H1 (cell line): ENCODE measurements around the gene ARHGEF16. TPM values are rescaled to one million over a fixed set of nuclear protein-coding genes. Genes with fewer than 3 reads are reported as not detected.

ENCODE experiments used
- CTCF ChIA-PET: fragments of 300-600 bp; sonication (Branson Sonifier 250); formaldehyde crosslinking; loops from one replicate; lab custom pipeline; 2021; ENCODE audit not compliant: partially characterized antibody; lab: Charles Lee
- POLR2A ChIA-PET: fragments of 300-600 bp; sonication (Branson Sonifier 250); formaldehyde crosslinking; loops from one replicate; lab custom pipeline; 2021; ENCODE audit warnings: inconsistent platforms; ENCODE audit not compliant: partially characterized antibody; lab: Charles Lee
- DNase-seq, 2 experiments: peaks; one replicate each; pipeline versions ENCODE4 v3.0.0 to v3.0.0-alpha.2; 2010 to 2022; ENCODE audit warnings: low spot score in 2 of 2, low read depth in 1 of 2, mixed read lengths in 1 of 2
- FAIRE-seq: peaks from 2 replicates; lab custom pipeline; 2011; peaks lifted over from hg19 to GRCh38; lab: Jason Lieb, UNC
- H2AFZ ChIP-seq: 2 replicates; pipeline ENCODE4 v1.8.1; 2012; ENCODE audit warnings: low read length, inconsistent platforms
- H2AK5ac ChIP-seq: 2 replicates; pipeline ENCODE4 v1.6.1; 2013; ENCODE audit warnings: low read depth, low read length
- H2BK120ac ChIP-seq: replicated peaks from 2 replicates; pipeline ENCODE3; 2013; ENCODE audit warnings: low read depth, low read length, inconsistent platforms
- H2BK12ac ChIP-seq: 2 replicates; pipeline ENCODE4 v1.6.1; 2013; ENCODE audit warnings: low read depth, low read length
- H2BK15ac ChIP-seq: 2 replicates; pipeline ENCODE4 v1.6.1; 2013; ENCODE audit warnings: low read length
- H2BK20ac ChIP-seq: 2 replicates; pipeline ENCODE4 v1.6.1; 2013; ENCODE audit warnings: low read length
- H2BK5ac ChIP-seq: 2 replicates; pipeline ENCODE4 v1.6.1; 2013; ENCODE audit warnings: low read depth, low read length
- H3K14ac ChIP-seq: 2 replicates; pipeline ENCODE4 v1.6.1; 2013; ENCODE audit warnings: inconsistent platforms; ENCODE audit not compliant: insufficient read length
- H3K18ac ChIP-seq: 2 replicates; pipeline ENCODE4 v1.6.1; 2013; ENCODE audit warnings: low read length; ENCODE audit errors: extremely low read depth
- H3K23ac ChIP-seq: 2 replicates; pipeline ENCODE4 v1.6.1; 2013; ENCODE audit warnings: inconsistent platforms; ENCODE audit not compliant: insufficient read length
- H3K23me2 ChIP-seq: 2 replicates; pipeline ENCODE4 v1.6.1; 2013; ENCODE audit warnings: low read depth, low read length
- H3K27ac ChIP-seq: 2 replicates; pipeline ENCODE4 v1.6.1; 2011; ENCODE audit warnings: low read depth, low read length, inconsistent platforms
- H3K27me3 ChIP-seq, 4 experiments: replicated peaks in 1 of 4; 1 replicate in 1 of 4; 2 replicates in 3 of 4; pipeline versions ENCODE4 v1.6.1 to v1.8.1; 2011 to 2013; ENCODE audit warnings: low read length in 3 of 4, mild to moderate bottlenecking in 3 of 4, inconsistent platforms in 2 of 4, mixed read lengths in 2 of 4, moderate library complexity in 1 of 4; ENCODE audit not compliant: control insufficient read depth in 3 of 4, insufficient read depth in 3 of 4; ENCODE audit errors: extremely low read depth in 1 of 4
- H3K36me3 ChIP-seq, 4 experiments: 2 replicates each; pipeline versions ENCODE4 v1.6.1 to v1.8.1; 2011 to 2013; ENCODE audit warnings: mild to moderate bottlenecking in 4 of 4, low read length in 3 of 4, moderate library complexity in 2 of 4, control low read depth in 1 of 4, inconsistent platforms in 1 of 4; ENCODE audit not compliant: insufficient read depth in 4 of 4, control insufficient read depth in 2 of 4
- H3K4ac ChIP-seq: replicated peaks from 2 replicates; pipeline ENCODE3; 2013; ENCODE audit warnings: low read length, low read depth, mixed read lengths, inconsistent platforms; ENCODE audit not compliant: insufficient read length
- H3K4me1 ChIP-seq, 4 experiments: replicated peaks in 1 of 4; 1 replicate in 1 of 4; 2 replicates in 3 of 4; pipeline versions ENCODE4 v1.6.1 to v1.8.1; 2011 to 2013; ENCODE audit warnings: low read length in 3 of 4, inconsistent platforms in 2 of 4, mixed read lengths in 1 of 4; ENCODE audit not compliant: insufficient read depth in 4 of 4, control insufficient read depth in 3 of 4
- H3K4me2 ChIP-seq, 2 experiments: 2 replicates each; pipeline versions ENCODE4 v1.6.1 to v1.8.1; 2011 to 2013; ENCODE audit warnings: low read depth in 2 of 2, low read length in 2 of 2, control low read depth in 1 of 2, inconsistent platforms in 1 of 2, mild to moderate bottlenecking in 1 of 2; ENCODE audit not compliant: insufficient read depth in 1 of 2
- H3K4me3 ChIP-seq, 4 experiments: fragments of 200-600, 300-600 bp in 1 of 4; sonication (generic), shearing (Covaris generic), sonication (Bioruptor Twin) in 1 of 4; 2 replicates each; pipeline versions ENCODE4 v1.5.1 to v1.8.1; 2011 to 2016; ENCODE audit warnings: low read length in 4 of 4, low read depth in 3 of 4, control low read depth in 2 of 4, inconsistent platforms in 2 of 4, mild to moderate bottlenecking in 2 of 4, mixed read lengths in 1 of 4, moderate library complexity in 1 of 4; ENCODE audit not compliant: insufficient read depth in 2 of 4; ENCODE audit errors: extremely low read depth in 1 of 4
- H3K56ac ChIP-seq: replicated peaks from 2 replicates; pipeline ENCODE3; 2013; ENCODE audit warnings: low read depth, mild to moderate bottlenecking, mixed read lengths, low read length, inconsistent platforms; ENCODE audit not compliant: insufficient read length
- H3K79me1 ChIP-seq: 2 replicates; pipeline ENCODE4 v1.6.1; 2013; ENCODE audit warnings: low read depth, low read length, control low read depth
- H3K79me2 ChIP-seq, 2 experiments: 2 replicates each; pipeline versions ENCODE4 v1.6.1 to v1.8.1; 2012 to 2013; ENCODE audit warnings: low read length in 2 of 2, mild to moderate bottlenecking in 2 of 2, inconsistent platforms in 1 of 2; ENCODE audit not compliant: insufficient read depth in 2 of 2, control insufficient read depth in 1 of 2
- H3K9ac ChIP-seq, 4 experiments: replicated peaks in 1 of 4; 1 replicate in 1 of 4; 2 replicates in 3 of 4; pipeline versions ENCODE4 v1.6.1 to v1.8.1; 2011 to 2013; ENCODE audit warnings: low read depth in 3 of 4, low read length in 3 of 4, control low read depth in 2 of 4, mild to moderate bottlenecking in 2 of 4, moderate library complexity in 2 of 4, inconsistent platforms in 1 of 4; ENCODE audit errors: extremely low read depth in 1 of 4
- H3K9me3 ChIP-seq, 2 experiments: 2 replicates each; pipeline versions ENCODE4 v1.6.1 to v1.8.1; 2012 to 2013; ENCODE audit warnings: mild to moderate bottlenecking in 2 of 2, moderate library complexity in 2 of 2, control low read depth in 1 of 2, inconsistent platforms in 1 of 2, low read depth in 1 of 2, low read length in 1 of 2, mixed read lengths in 1 of 2; ENCODE audit not compliant: insufficient read depth in 2 of 2
- H4K20me1 ChIP-seq, 2 experiments: replicated peaks in 1 of 2; 2 replicates each; pipeline versions ENCODE3 to v1.8.1; 2011 to 2013; ENCODE audit warnings: inconsistent platforms in 2 of 2, low read length in 2 of 2, mild to moderate bottlenecking in 1 of 2; ENCODE audit not compliant: insufficient read depth in 2 of 2, control insufficient read depth in 1 of 2
- H4K5ac ChIP-seq: 2 replicates; pipeline ENCODE4 v1.6.1; 2013; ENCODE audit warnings: low read length, low read depth, mixed read lengths, inconsistent platforms; ENCODE audit not compliant: insufficient read length
- H4K8ac ChIP-seq: 2 replicates; pipeline ENCODE4 v1.8.0; 2013; ENCODE audit warnings: mild to moderate bottlenecking, moderate library complexity, low read length, inconsistent platforms; ENCODE audit not compliant: insufficient read depth; ENCODE audit errors: extremely low read depth
- H4K91ac ChIP-seq: replicated peaks from 2 replicates; pipeline ENCODE3; 2013; ENCODE audit warnings: low read length, mixed read lengths, inconsistent platforms; ENCODE audit not compliant: insufficient read length
- TAF1 ChIP-seq: IDR thresholded peaks from 2 replicates; pipeline ENCODE4 v1.6.1; 2011; ENCODE audit warnings: mild to moderate bottlenecking, low read depth, low read length
- WGBS, 2 experiments: shearing (Covaris generic) in 1 of 2; methylation state at CpG; one replicate each; pipeline versions ENCODE4 v1.1.6 to v1.1.7; 2013 to 2015; ENCODE audit warnings: low lambda C conversion rate in 2 of 2, mixed read lengths in 2 of 2, inconsistent platforms in 1 of 2, low coverage in 1 of 2, missing lambda C conversion rate in 1 of 2; ENCODE audit not compliant: insufficient replicate concordance in 2 of 2, insufficient coverage in 1 of 2, insufficient read length in 1 of 2; ENCODE audit errors: extremely low coverage in 1 of 2, missing lambda C conversion rate in 1 of 2; 5-methylcytosine and 5-hydroxymethylcytosine counted together
- polyA plus RNA-seq, 7 experiments: library from polyadenylated mRNA; depleted of rRNA in 3 of 7; stranded (reverse) in 5 of 7; unstranded in 2 of 7; fragments of >200 nt in 5 of 7; fragments of 200-250 nt in 2 of 7; gene quantifications; 1 replicate in 5 of 7; 2 replicates in 1 of 7; 4 replicates in 1 of 7; pipeline versions ENCODE4 v1.2.1 to v1.2.3, GENCODE V29; 2011 to 2013; ENCODE audit warnings: missing spikeins in 2 of 7, mixed read lengths in 2 of 7
- total RNA-seq: library from RNA; stranded (reverse); fragmentation: NEBNext Ultra II Directional; extraction: Animal tissue kit (Norgen Biotek cat#: 25700); gene quantifications from 2 replicates; pipeline ENCODE4 v1.2.1, GENCODE V29; 2021

The ARHGEF16 gene
- total and polyA plus RNA-seq, 2 of the 8 experiments (the other 6 are each of a cell fraction or from before 2014, with no cell fraction given), result 18.3 to 20.7 TPM

- no peak overlapping the region for H2AK5ac ChIP-seq
- H3K56ac ChIP-seq, result no peak overlapping the region
- DNase-seq (no peak), FAIRE-seq (no peak)
- no peak overlapping the region for H2BK15ac ChIP-seq
- H3K27ac ChIP-seq, result no peak overlapping the region
- no peak overlapping the region for H2BK5ac ChIP-seq
- ChIA-PET POLR2A (interaction anchor here (2.0 to 2.5 kb wide), 2 partner anchors 8 to 10 kb away, joined by 7 read pairs; no protein-coding TSS in a partner anchor), CTCF (interaction anchor here (1.0 to 4.2 kb wide), 6 partner anchors 9 to 141 kb away, joined by 3 to 41 read pairs (median 5); no protein-coding TSS in a partner anchor)
- H3K18ac ChIP-seq, result no peak overlapping the region
- H4K5ac ChIP-seq, result no peak overlapping the region
- H3K9ac ChIP-seq, result no peak overlapping the region
- no peak overlapping the region for H4K91ac ChIP-seq
- no peaks in the 10 kb centered on the region for H3K79me1 ChIP-seq
- no peak overlapping the region for H3K14ac ChIP-seq
- H4K20me1 ChIP-seq, result peaks cover 2 to 5% of the 10 kb centered on the region in 2 experiments
- no peak overlapping the region for H2BK120ac ChIP-seq
- no peaks in the 10 kb centered on the region for H3K27me3 ChIP-seq
- H2AFZ ChIP-seq, result no peak overlapping the region
- H3K4me1 ChIP-seq, result no peaks in the 10 kb centered on the region
- H2BK12ac ChIP-seq, result no peak overlapping the region
- H3K79me2 ChIP-seq, result no peaks in the 10 kb centered on the region
- H3K4ac ChIP-seq, result no peak overlapping the region
- H2BK20ac ChIP-seq, result no peak overlapping the region
- peaks cover 0 to 7% (median 3%) of the 10 kb centered on the region in 4 experiments; a peak in 3 of 8 replicates for H3K36me3 ChIP-seq
- no peak overlapping the region for H3K4me3 ChIP-seq
- H3K4me2 ChIP-seq, result no peak overlapping the region
- no peak overlapping the region for H3K23ac ChIP-seq
- peaks cover 0 to 8% of the 10 kb centered on the region in 2 experiments; a peak in 2 of 4 replicates for H3K9me3 ChIP-seq
- WGBS, 2 experiments, result 93% methylated on average over 15 of the region's 21 CpGs; no CpG with 5 or more reads in 1 of the 2 experiments
- H3K23me2 ChIP-seq, result no peaks in the 10 kb centered on the region
- TF ChIP-seq TAF1, result no peak
- TF ChIP-seq, all 59 proteins: peak for 0
- no peak overlapping the region for H4K8ac ChIP-seq
Observed at GRCh38 chr1:3480369-3480719, 25.9 kb downstream of the ARHGEF16 start.
